Measurements from ENCODE around the gene KDM8. TPM values are rescaled to one million over a fixed set of nuclear protein-coding genes. Genes with fewer than 3 reads are reported as not detected.

The KDM8 gene
- total and polyA plus RNA-seq, 4 donors, result 4.6 to 198 (median 97.7) TPM

DNA sequence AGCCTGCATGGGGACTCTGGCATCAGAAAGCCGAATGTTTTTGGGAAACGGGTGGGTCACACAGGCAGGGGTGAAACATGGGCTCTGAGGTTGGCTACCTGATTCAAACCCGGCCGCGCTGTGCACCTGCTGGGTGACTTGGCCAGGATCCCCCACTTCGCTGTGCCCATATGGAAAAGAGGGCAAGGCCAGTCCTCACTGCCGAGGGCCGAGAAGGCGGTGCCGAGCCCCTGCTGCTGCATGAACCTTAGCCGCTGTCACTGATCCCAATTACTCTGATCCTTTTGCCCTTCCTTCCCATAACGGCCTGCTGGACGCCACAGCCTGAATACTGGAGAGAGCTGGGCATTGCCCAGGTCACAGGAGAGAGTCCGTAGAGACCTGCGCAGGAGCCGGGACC, 17.7 kb downstream of the KDM8 start:
- Histone ChIP-seq H3K36me3 (ENCODE audit: control insufficient read depth in 4 of 4, insufficient read depth in 3 of 4, low read depth in 1 of 4, low read length in 3 of 4) (peaks cover 8 to 14% (median 13%) of the 10 kb centered on the region in 4 donors), H3K27ac (ENCODE audit: low read depth in 1 of 2, low read length in 2 of 2) (peak overlapping the region; percentile 60 to 91), H3K9ac (ENCODE audit: low read depth in 1 of 2, low read length in 2 of 2) (no peak overlapping the region), H3K4me1 (ENCODE audit: control insufficient read depth in 4 of 4, insufficient read depth in 4 of 4, low read length in 3 of 4) (peaks cover 2 to 64% (median 36%) of the 10 kb centered on the region in 4 donors), H3K4me3 (ENCODE audit: low read depth in 1 of 3, low read length in 3 of 3) (no peak overlapping the region), H3K27me3 (ENCODE audit: control insufficient read depth in 4 of 4, insufficient read depth in 4 of 4, low read length in 3 of 4) (no peaks in the 10 kb centered on the region), H3K9me3 (ENCODE audit: control insufficient read depth in 4 of 4, low read length in 3 of 4) (no peaks in the 10 kb centered on the region)
- 93% methylated on average over 16 of the region's 16 CpGs for WGBS
- TF ChIP-seq FOXA1 (IDR thresholded peaks at IDR 0.05) (no peak), TAF1 (conservative IDR thresholded peaks at IDR 0.05) (no peak)
- DNase-seq (ENCODE audit: low spot score), result no peak

DNA sequence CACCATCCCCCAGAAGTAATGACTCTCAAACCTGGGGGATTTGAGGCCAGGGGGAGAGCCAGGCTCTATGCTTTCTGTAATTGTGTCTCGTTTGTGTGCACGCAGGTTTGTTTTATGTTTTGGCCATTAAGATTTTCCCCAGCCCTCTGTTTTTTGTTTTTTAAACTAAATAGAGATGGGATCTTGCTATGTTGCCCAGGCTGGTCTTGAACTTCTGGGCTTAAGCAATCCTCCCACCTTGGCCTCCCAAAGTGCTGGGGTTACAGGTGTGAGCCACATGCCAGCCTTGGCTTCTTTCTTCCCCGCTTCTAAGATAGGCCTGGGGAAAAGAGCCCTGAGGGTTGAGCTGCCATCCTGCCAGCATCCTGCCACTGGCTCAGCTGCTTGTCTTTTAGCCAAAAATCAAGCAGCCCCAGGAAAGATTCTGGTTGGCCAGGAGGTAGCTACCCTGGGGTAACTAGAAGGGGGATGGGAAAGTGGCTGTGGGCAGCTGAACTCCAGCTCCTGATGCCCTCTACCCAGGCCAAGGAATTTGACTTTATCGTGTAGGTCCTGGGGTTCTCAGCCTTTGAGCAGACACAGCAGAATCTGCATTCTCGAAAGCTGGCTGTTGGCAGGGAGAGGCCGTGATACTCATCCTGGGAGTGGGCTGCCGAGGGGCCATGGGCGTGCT, 18.4 kb downstream of the KDM8 start:
- 59% methylated on average over 8 of the region's 8 CpGs for WGBS

DNA sequence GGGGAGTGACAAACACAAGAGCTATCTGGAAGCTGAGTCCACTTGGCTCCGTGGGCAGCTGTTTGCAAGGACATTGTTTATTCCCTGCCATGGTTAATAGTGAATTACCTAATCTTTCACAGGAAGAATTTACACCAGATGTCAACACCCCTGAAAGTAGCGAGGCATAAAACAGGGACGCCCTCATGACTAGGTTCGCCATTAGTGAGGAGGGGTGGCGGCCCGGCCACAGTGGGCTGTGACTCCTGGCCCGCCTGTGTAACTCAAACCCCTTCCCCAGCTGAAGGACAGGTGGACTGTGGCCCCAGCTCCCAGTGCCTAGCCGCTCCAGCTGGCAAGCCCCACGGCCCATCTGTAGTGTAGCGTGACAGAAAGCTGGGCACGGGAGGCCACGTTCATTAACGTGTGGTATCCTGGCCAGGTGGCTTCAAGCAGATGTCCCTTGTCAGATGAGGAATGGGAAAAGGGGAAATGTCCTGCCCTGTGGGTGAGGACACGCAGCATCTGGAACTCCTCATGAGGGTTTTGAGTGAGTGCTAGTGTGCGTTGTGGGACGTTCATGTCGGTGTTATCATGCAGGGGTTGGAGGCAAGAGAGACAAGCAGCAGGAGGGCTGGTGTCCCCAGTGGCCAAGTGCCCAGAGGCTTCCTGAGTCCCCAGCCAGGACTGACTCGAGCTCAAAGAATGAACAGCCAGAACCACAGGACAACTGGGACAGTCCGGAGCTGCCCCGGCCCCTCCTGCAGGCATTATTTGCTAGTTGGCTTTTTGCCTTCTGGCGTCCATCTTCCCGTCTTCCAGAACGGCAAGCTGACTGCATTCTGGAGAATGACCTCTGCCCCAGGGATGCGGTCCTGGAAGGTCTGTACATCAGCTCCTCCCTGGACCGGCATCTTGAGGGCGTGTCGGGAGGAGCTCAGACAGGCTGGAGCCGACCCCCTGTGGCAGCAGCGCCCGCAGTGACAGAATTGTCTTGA, 19.2 kb downstream of the KDM8 start:
- H3K4me3 ChIP-seq (ENCODE audit: low read depth in 1 of 3, low read length in 3 of 3), result no peak overlapping the region
- H3K9ac ChIP-seq (ENCODE audit: low read depth in 1 of 2, low read length in 2 of 2), result peak overlapping the region in 1 of 2 donors; percentile 5
- H3K27me3 ChIP-seq (ENCODE audit: control insufficient read depth in 4 of 4, insufficient read depth in 4 of 4, low read length in 3 of 4), result no peaks in the 10 kb centered on the region
- H3K36me3 ChIP-seq (ENCODE audit: control insufficient read depth in 4 of 4, insufficient read depth in 3 of 4, low read depth in 1 of 4, low read length in 3 of 4), result peaks cover 11 to 14% (median 13%) of the 10 kb centered on the region in 4 donors
- H3K27ac ChIP-seq (ENCODE audit: low read depth in 1 of 2, low read length in 2 of 2), result peak overlapping the region; percentile 60 to 91
- peaks cover 2 to 59% (median 37%) of the 10 kb centered on the region in 4 donors for H3K4me1 ChIP-seq (ENCODE audit: control insufficient read depth in 4 of 4, insufficient read depth in 4 of 4, low read length in 3 of 4)
- 37% methylated on average over 30 of the region's 30 CpGs for WGBS
- no peaks in the 10 kb centered on the region for H3K9me3 ChIP-seq (ENCODE audit: control insufficient read depth in 4 of 4, low read length in 3 of 4)
- no peak for DNase-seq (ENCODE audit: low spot score)
- no peak for TF ChIP-seq TAF1 (conservative IDR thresholded peaks at IDR 0.05)
- TF ChIP-seq GABPA (IDR thresholded peaks at IDR 0.05 in 1 of 2, conservative IDR thresholded peaks at IDR 0.05 in 1 of 2), result no peak
- peak; percentile 15 for TF ChIP-seq FOXA2 (IDR thresholded peaks at IDR 0.05)
- peak in 1 of 2 donors; percentile 10 for TF ChIP-seq RAD21 (IDR thresholded peaks at IDR 0.05)
- TF ChIP-seq JUND (IDR thresholded peaks at IDR 0.05), result no peak
- TF ChIP-seq, protein P1, sequence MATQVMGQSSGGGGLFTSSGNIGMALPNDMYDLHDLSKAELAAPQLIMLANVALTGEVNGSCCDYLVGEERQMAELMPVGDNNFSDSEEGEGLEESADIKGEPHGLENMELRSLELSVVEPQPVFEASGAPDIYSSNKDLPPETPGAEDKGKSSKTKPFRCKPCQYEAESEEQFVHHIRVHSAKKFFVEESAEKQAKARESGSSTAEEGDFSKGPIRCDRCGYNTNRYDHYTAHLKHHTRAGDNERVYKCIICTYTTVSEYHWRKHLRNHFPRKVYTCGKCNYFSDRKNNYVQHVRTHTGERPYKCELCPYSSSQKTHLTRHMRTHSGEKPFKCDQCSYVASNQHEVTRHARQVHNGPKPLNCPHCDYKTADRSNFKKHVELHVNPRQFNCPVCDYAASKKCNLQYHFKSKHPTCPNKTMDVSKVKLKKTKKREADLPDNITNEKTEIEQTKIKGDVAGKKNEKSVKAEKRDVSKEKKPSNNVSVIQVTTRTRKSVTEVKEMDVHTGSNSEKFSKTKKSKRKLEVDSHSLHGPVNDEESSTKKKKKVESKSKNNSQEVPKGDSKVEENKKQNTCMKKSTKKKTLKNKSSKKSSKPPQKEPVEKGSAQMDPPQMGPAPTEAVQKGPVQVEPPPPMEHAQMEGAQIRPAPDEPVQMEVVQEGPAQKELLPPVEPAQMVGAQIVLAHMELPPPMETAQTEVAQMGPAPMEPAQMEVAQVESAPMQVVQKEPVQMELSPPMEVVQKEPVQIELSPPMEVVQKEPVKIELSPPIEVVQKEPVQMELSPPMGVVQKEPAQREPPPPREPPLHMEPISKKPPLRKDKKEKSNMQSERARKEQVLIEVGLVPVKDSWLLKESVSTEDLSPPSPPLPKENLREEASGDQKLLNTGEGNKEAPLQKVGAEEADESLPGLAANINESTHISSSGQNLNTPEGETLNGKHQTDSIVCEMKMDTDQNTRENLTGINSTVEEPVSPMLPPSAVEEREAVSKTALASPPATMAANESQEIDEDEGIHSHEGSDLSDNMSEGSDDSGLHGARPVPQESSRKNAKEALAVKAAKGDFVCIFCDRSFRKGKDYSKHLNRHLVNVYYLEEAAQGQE (IDR thresholded peaks at IDR 0.05), result no peak
- TF ChIP-seq HNF4G (IDR thresholded peaks at IDR 0.05), result no peak
- no peak for TF ChIP-seq EGR1 (IDR thresholded peaks at IDR 0.05; ENCODE audit: low read depth in 2 of 2)
- TF ChIP-seq, protein P2, sequence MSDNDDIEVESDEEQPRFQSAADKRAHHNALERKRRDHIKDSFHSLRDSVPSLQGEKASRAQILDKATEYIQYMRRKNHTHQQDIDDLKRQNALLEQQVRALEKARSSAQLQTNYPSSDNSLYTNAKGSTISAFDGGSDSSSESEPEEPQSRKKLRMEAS (IDR thresholded peaks at IDR 0.05), result no peak
- no peak for TF ChIP-seq SP1 (IDR thresholded peaks at IDR 0.05)
- peak; percentile 48 for TF ChIP-seq YY1 (IDR thresholded peaks at IDR 0.05)
- peak in 1 of 2 donors; percentile 4 for TF ChIP-seq RXRA (IDR thresholded peaks at IDR 0.05)

More for the DNA sequence above, 18.4 kb downstream of the KDM8 start:
- no peak for TF ChIP-seq SP1 (IDR thresholded peaks at IDR 0.05)
- TF ChIP-seq, protein P2 (IDR thresholded peaks at IDR 0.05), result no peak
- TF ChIP-seq HNF4A (conservative IDR thresholded peaks at IDR 0.05), result no peak
- TF ChIP-seq RXRA (IDR thresholded peaks at IDR 0.05), result no peak
- TF ChIP-seq, protein P3, sequence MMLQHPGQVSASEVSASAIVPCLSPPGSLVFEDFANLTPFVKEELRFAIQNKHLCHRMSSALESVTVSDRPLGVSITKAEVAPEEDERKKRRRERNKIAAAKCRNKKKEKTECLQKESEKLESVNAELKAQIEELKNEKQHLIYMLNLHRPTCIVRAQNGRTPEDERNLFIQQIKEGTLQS (IDR thresholded peaks at IDR 0.05), result no peak
- TF ChIP-seq HNF4G (IDR thresholded peaks at IDR 0.05), result no peak
- TF ChIP-seq, protein P4, sequence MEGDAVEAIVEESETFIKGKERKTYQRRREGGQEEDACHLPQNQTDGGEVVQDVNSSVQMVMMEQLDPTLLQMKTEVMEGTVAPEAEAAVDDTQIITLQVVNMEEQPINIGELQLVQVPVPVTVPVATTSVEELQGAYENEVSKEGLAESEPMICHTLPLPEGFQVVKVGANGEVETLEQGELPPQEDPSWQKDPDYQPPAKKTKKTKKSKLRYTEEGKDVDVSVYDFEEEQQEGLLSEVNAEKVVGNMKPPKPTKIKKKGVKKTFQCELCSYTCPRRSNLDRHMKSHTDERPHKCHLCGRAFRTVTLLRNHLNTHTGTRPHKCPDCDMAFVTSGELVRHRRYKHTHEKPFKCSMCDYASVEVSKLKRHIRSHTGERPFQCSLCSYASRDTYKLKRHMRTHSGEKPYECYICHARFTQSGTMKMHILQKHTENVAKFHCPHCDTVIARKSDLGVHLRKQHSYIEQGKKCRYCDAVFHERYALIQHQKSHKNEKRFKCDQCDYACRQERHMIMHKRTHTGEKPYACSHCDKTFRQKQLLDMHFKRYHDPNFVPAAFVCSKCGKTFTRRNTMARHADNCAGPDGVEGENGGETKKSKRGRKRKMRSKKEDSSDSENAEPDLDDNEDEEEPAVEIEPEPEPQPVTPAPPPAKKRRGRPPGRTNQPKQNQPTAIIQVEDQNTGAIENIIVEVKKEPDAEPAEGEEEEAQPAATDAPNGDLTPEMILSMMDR (IDR thresholded peaks at IDR 0.05; ENCODE audit: low read depth, low read length, missing input control), result no peak
- TF ChIP-seq NR2F2 (IDR thresholded peaks at IDR 0.05), result no peak
- H3K4me3 ChIP-seq (ENCODE audit: low read depth in 1 of 3, low read length in 3 of 3), result no peak overlapping the region
- H3K36me3 ChIP-seq (ENCODE audit: control insufficient read depth in 4 of 4, insufficient read depth in 3 of 4, low read depth in 1 of 4, low read length in 3 of 4), result peaks cover 11 to 14% (median 13%) of the 10 kb centered on the region in 4 donors
- H3K4me1 ChIP-seq (ENCODE audit: control insufficient read depth in 4 of 4, insufficient read depth in 4 of 4, low read length in 3 of 4), result peaks cover 2 to 66% (median 38%) of the 10 kb centered on the region in 4 donors
- no peak for DNase-seq (ENCODE audit: low spot score)
- no peak overlapping the region for H3K9ac ChIP-seq (ENCODE audit: low read depth in 1 of 2, low read length in 2 of 2)
- H3K27me3 ChIP-seq (ENCODE audit: control insufficient read depth in 4 of 4, insufficient read depth in 4 of 4, low read length in 3 of 4), result no peaks in the 10 kb centered on the region
- peak overlapping the region; percentile 60 to 91 for H3K27ac ChIP-seq (ENCODE audit: low read depth in 1 of 2, low read length in 2 of 2)
- H3K9me3 ChIP-seq (ENCODE audit: control insufficient read depth in 4 of 4, low read length in 3 of 4), result no peaks in the 10 kb centered on the region
